OCI-LY3 (cell line): ENCODE measurements around the gene CD6.

Experiments
- EZH2phosphoT487 ChIP-seq: fragments of 200-600 bp; shearing (Covaris generic); IDR thresholded peaks from 2 replicates; pipeline ENCODE4 v1.6.1; 2018; ENCODE audit warnings: antibody characterized with exemption, mixed run types, low read depth
- TF ChIP-seq, protein P1 (sequence below): fragments of 200-600, 300-600 bp; sonication (generic); IDR thresholded peaks from 2 replicates; pipeline ENCODE4 v1.5.1; 2014; ENCODE audit warnings: antibody characterized with exemption, low read length, low read depth

DNA sequence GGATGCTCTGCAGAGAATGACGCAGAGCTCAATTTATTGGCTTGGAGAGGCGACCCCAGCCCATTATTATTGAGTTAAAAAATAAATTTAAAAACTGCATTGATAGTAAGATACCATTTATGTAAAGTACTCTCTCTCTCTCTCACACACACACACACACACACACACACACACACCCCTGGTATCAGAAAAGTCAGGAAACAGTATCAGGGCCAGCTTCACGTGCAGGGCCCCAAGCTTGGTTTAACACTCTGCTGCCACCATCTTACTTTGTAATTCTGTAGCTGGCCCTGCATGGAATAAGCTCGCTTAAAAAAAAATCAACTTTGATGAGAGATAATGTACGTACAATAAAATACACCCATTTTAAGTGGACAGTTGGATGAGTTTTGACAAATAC lies 71.1 kb downstream of the CD6 start:
- TF ChIP-seq, protein P1, sequence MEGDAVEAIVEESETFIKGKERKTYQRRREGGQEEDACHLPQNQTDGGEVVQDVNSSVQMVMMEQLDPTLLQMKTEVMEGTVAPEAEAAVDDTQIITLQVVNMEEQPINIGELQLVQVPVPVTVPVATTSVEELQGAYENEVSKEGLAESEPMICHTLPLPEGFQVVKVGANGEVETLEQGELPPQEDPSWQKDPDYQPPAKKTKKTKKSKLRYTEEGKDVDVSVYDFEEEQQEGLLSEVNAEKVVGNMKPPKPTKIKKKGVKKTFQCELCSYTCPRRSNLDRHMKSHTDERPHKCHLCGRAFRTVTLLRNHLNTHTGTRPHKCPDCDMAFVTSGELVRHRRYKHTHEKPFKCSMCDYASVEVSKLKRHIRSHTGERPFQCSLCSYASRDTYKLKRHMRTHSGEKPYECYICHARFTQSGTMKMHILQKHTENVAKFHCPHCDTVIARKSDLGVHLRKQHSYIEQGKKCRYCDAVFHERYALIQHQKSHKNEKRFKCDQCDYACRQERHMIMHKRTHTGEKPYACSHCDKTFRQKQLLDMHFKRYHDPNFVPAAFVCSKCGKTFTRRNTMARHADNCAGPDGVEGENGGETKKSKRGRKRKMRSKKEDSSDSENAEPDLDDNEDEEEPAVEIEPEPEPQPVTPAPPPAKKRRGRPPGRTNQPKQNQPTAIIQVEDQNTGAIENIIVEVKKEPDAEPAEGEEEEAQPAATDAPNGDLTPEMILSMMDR, result no peak
- no peak for TF ChIP-seq EZH2phosphoT487
